Activated T-helper 17 cell treated with anti-CD3 and anti-CD28 coated beads, Interleukin-2, amount 50 U/mL, for 72 hours (primary cell): ENCODE results near the gene TCEA2. TPM values are rescaled to one million over a fixed set of nuclear protein-coding genes. Genes with fewer than 3 reads are reported as not detected.
A peak's percentile ranks its signal among the peaks of the same experiment; 100 is the strongest.

Source experiments
- ATAC-seq: fragments of 150-1000 bp; cut with Tn5 transposase; replicated peaks from 2 replicates; pipeline ENCODE4 v1.10.0; 2021; ENCODE audit warnings: mild to moderate bottlenecking, moderate library complexity
- H3K27ac Mint-ChIP-seq: one replicate; pipeline ENCODE4 v1.8.0; 2022; ENCODE audit warnings: mixed read lengths
- H3K27me3 Mint-ChIP-seq: one replicate; pipeline ENCODE4 v1.8.0; 2022; ENCODE audit warnings: mixed read lengths
- H3K36me3 Mint-ChIP-seq: one replicate; pipeline ENCODE4 v1.8.0; 2022; ENCODE audit warnings: low read depth, mild to moderate bottlenecking, mixed read lengths
- H3K4me1 Mint-ChIP-seq: one replicate; pipeline ENCODE4 v1.8.0; 2022; ENCODE audit warnings: mixed read lengths
- H3K4me3 Mint-ChIP-seq: one replicate; pipeline ENCODE4 v1.8.0; 2022; ENCODE audit warnings: mild to moderate bottlenecking, mixed read lengths
- H3K9me3 Mint-ChIP-seq: one replicate; pipeline ENCODE4 v1.8.0; 2022; ENCODE audit warnings: mixed read lengths
- total RNA-seq, 2 donors: library from RNA; stranded (reverse); gene quantifications; one replicate each; pipeline ENCODE4 v1.2.3, GENCODE V29; 2022

The TCEA2 gene
- total RNA-seq, 2 donors from 2014 or later, result 52.0 to 79.9 TPM

GRCh38 chr20:64103871-64104666, 41.1 kb downstream of the TCEA2 start:
- H3K27me3 Mint-ChIP-seq, result peaks cover 6% of the 10 kb centered on the region
- no peaks in the 10 kb centered on the region for H3K9me3 Mint-ChIP-seq
- H3K4me3 Mint-ChIP-seq, result no peak overlapping the region
- no peak for ATAC-seq
- no peaks in the 10 kb centered on the region for H3K36me3 Mint-ChIP-seq
- no peak overlapping the region for H3K27ac Mint-ChIP-seq
- no peaks in the 10 kb centered on the region for H3K4me1 Mint-ChIP-seq

GRCh38 chr20:64104667-64105451, 41.9 kb downstream of the TCEA2 start:
- ATAC-seq, result no peak
- H3K4me3 Mint-ChIP-seq, result no peak overlapping the region
- peaks cover 6% of the 10 kb centered on the region for H3K27me3 Mint-ChIP-seq
- H3K4me1 Mint-ChIP-seq, result no peaks in the 10 kb centered on the region
- no peaks in the 10 kb centered on the region for H3K9me3 Mint-ChIP-seq
- no peak overlapping the region for H3K27ac Mint-ChIP-seq
- no peaks in the 10 kb centered on the region for H3K36me3 Mint-ChIP-seq

- no peaks in the 10 kb centered on the region for H3K36me3 Mint-ChIP-seq
- no peak overlapping the region for H3K4me3 Mint-ChIP-seq
- H3K4me1 Mint-ChIP-seq, result no peaks in the 10 kb centered on the region
- no peaks in the 10 kb centered on the region for H3K9me3 Mint-ChIP-seq
- no peak overlapping the region for H3K27ac Mint-ChIP-seq
- peaks cover 6% of the 10 kb centered on the region for H3K27me3 Mint-ChIP-seq
- ATAC-seq, result no peak
Observed at GRCh38 chr20:64105846-64106434, 42.9 kb downstream of the TCEA2 start.

GRCh38 chr20:64106435-64106961, 43.5 kb downstream of the TCEA2 start:
- no peaks in the 10 kb centered on the region for H3K9me3 Mint-ChIP-seq
- no peaks in the 10 kb centered on the region for H3K36me3 Mint-ChIP-seq
- H3K4me3 Mint-ChIP-seq, result no peak overlapping the region
- H3K27me3 Mint-ChIP-seq, result peaks cover 4% of the 10 kb centered on the region
- no peak for ATAC-seq
- H3K27ac Mint-ChIP-seq, result no peak overlapping the region
- no peaks in the 10 kb centered on the region for H3K4me1 Mint-ChIP-seq

GRCh38 chr20:64106981-64107735, 44.2 kb downstream of the TCEA2 start, which contains the start of gene NPBWR2:
NPBWR2 (minus strand) TSS chr20:64107565; CDS start chr20:64106831, 734 bp downstream.
- ATAC-seq, result peak; percentile 19
- no peaks in the 10 kb centered on the region for H3K4me1 Mint-ChIP-seq
- H3K27me3 Mint-ChIP-seq, result peaks cover 3% of the 10 kb centered on the region
- H3K9me3 Mint-ChIP-seq, result no peaks in the 10 kb centered on the region
- no peak within 1 kb of the TSS for H3K27ac Mint-ChIP-seq
- no peaks in the 10 kb centered on the region for H3K36me3 Mint-ChIP-seq
- H3K4me3 Mint-ChIP-seq, result no peak within 1 kb of the TSS

GRCh38 chr20:64107736-64108457, 44.9 kb downstream of the TCEA2 start:
- Mint-ChIP-seq H3K27ac (no peak overlapping the region), H3K4me3 (no peak overlapping the region), H3K27me3 (no peaks in the 10 kb centered on the region), H3K9me3 (no peaks in the 10 kb centered on the region), H3K4me1 (no peaks in the 10 kb centered on the region), H3K36me3 (no peaks in the 10 kb centered on the region)
- ATAC-seq, result no peak

- Mint-ChIP-seq H3K9me3 (no peaks in the 10 kb centered on the region), H3K27me3 (no peaks in the 10 kb centered on the region), H3K27ac (no peak overlapping the region), H3K4me3 (no peak overlapping the region), H3K4me1 (no peaks in the 10 kb centered on the region), H3K36me3 (no peaks in the 10 kb centered on the region)
- no peak for ATAC-seq
Observed at GRCh38 chr20:64108731-64109681, 46.0 kb downstream of the TCEA2 start.

GRCh38 chr20:64109831-64110391, 46.9 kb downstream of the TCEA2 start:
- no peak for ATAC-seq
- H3K27ac Mint-ChIP-seq, result no peak overlapping the region

GRCh38 chr20:64110411-64111068, 47.5 kb downstream of the TCEA2 start:
- Mint-ChIP-seq H3K27me3 (no peaks in the 10 kb centered on the region), H3K4me3 (no peak overlapping the region), H3K36me3 (no peaks in the 10 kb centered on the region), H3K4me1 (no peaks in the 10 kb centered on the region), H3K9me3 (no peaks in the 10 kb centered on the region), H3K27ac (no peak overlapping the region)
- ATAC-seq, result no peak

More at GRCh38 chr20:64109831-64110391, 46.9 kb downstream of the TCEA2 start:
- H3K27me3 Mint-ChIP-seq, result no peaks in the 10 kb centered on the region
- no peaks in the 10 kb centered on the region for H3K9me3 Mint-ChIP-seq
- H3K36me3 Mint-ChIP-seq, result no peaks in the 10 kb centered on the region
- no peak overlapping the region for H3K4me3 Mint-ChIP-seq
- no peaks in the 10 kb centered on the region for H3K4me1 Mint-ChIP-seq

- no peaks in the 10 kb centered on the region for H3K9me3 Mint-ChIP-seq
- H3K4me1 Mint-ChIP-seq, result no peaks in the 10 kb centered on the region
- ATAC-seq, result no peak
- no peaks in the 10 kb centered on the region for H3K36me3 Mint-ChIP-seq
- H3K4me3 Mint-ChIP-seq, result no peak overlapping the region
- no peaks in the 10 kb centered on the region for H3K27me3 Mint-ChIP-seq
- no peak overlapping the region for H3K27ac Mint-ChIP-seq
Observed at GRCh38 chr20:64111841-64112641, 49.0 kb downstream of the TCEA2 start.

- Mint-ChIP-seq H3K4me3 (no peak overlapping the region), H3K4me1 (no peaks in the 10 kb centered on the region), H3K27me3 (no peaks in the 10 kb centered on the region), H3K36me3 (no peaks in the 10 kb centered on the region), H3K9me3 (no peaks in the 10 kb centered on the region), H3K27ac (no peak overlapping the region)
- ATAC-seq, result no peak
Observed at GRCh38 chr20:64112691-64113443, 49.9 kb downstream of the TCEA2 start.
